ENCODE measurements around the gene SOX30.

SOX30 gene

DNA sequence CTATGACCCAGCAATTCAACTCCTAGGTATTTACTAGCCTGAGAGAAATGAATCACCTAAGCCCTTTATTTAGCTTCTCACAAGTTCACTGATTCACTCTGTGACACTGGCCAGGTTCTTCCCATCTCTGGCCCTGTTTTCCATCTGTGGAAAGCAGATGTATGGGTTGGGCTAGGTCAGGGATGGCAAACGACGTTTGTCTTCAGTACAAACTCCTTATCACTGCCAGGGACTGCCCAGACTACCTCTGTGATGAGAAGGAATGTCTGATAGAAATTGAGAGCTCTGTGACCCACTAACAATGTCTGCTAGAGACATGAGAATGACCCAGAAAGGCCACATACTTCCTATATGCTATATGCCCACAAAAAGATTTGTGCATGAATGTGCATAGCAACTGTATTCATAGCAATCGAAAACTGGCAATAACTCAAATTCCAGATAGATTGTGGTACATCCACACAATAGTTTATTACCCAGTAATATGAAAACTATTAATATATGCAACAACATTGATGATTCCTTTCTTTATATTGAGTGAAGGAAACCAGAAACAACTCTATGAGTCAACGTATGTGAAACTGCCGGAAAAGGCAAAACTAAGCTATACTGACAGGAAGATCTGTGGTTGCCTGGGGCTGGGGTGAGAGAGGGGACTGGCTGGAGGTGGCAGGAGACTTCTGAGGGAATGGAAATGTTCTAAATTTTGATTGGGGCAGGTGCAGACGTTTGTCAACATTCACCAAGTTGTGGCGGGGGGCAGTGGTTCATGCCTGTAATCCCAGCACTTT, 44.7 kb downstream of the SOX30 start:
- peak; percentile 87 for DNase-seq

GRCh38 chr5:157606046-157606445, 46.2 kb downstream of the SOX30 start:
- peak; percentile 44 for DNase-seq

- DNase-seq = peak; percentile 93
Observed at GRCh38 chr5:157603333-157604190, 48.7 kb downstream of the SOX30 start.

GRCh38 chr5:157602505-157602904, 49.7 kb downstream of the SOX30 start:
- peak; percentile 51 for DNase-seq

- DNase-seq = no peak
Observed at GRCh38 chr5:157600252-157600651, 52.0 kb downstream of the SOX30 start.

DNA sequence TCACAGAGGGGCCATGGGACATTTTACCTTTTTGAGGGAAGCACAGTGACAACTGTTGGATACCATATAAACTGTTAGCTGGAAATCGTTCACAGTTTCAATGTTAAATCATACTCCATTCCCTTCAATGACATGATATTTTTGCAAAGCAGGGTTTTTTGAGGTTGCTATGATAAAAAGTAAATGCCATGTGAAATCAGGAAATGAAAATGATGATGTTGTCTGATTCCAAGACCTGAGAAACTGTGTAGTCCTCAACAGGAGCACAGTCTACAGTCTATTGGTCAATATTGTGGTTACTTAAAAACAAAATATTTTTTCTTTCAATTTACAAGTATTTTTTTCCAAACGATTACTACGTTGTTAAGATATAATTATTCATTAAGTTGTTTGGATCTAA, 52.7 kb downstream of the SOX30 start:
- DNase-seq = no peak

DNA sequence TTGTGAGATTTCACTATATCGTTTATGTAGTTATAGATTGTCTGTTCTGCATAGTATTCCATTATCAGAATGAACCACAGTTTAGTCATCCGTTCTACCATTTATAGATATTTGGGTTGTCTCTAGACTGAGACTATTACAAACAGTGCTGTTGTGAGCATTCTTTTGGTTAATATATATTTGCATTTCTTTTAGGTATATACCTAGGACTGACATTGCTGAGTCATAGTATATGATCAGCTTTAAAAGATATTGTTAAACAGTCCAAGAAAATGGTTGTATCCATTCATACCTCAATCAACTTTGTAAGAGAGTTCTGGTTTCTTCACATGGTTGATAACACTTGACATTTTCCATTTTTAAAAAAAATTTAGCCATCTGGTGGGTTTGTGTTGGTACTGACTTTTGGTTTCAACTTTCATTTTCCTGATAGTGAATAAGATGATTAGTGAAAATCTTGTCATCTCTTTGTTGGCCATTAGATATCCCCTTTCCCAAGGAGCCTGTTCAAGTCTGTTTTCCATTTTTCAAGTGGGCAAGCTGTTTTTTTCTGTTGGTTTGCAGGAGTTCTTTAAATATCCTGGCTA, 53.8 kb downstream of the SOX30 start:
- DNase-seq = no peak

- DNase-seq = no peak
Observed at GRCh38 chr5:157597277-157597676, 55.0 kb downstream of the SOX30 start.

- DNase-seq = no peak
Observed at GRCh38 chr5:157596487-157596886, 55.8 kb downstream of the SOX30 start.

- DNase-seq = no peak
Observed at GRCh38 chr5:157594675-157595459, 57.4 kb downstream of the SOX30 start.

DNA sequence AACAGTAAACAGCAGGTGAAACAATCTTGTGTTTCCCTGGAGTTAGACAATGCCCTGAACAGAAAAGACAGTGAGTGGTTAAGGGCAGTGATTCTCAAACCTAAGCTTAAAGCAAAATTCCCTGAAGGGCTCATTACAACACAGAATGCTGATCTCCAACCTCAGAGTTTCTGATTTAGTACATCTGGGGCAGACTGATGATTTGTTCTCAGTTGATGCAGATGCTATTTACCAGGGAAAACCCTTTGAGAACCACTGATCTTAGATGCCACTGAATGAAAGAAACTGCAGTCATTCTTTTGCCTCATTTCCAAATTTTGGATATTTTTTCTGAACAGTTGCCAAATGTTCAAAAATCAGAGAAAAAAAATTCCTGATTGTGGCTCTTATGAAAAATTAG, 58.0 kb downstream of the SOX30 start:
- no peak for DNase-seq

DNA sequence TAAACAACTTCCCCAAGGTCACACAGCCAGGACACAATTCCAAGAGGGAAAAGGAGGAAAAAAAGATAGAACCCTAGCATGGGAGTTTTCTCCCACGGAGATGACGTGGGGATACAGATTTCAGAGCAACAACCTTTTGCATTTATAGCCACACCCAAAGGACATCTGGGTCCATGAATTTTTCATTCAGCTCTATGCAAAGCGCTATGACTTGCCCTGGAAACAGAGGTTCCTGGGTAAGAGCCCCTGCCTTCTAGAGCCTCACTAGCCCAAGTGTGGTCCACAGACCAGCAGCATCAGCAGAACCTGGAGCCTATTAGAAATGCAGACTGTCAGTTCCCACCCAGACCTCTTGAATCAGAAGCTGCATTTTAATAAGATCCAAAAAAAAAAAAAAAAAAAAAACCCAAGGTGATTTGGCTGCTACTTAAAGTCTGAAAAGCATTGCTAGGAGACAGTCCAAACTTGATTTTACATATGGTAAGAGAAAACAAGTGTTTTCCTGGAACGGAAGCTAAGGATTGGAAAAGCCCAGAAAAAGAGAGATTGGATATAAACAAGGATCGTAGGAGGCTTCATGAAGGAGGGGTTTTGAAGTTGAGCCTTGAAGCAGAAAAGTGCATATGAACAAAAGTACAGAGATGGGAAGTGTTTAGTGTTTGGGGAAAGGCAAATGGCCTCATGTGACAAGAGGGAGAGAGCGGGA, 59.0 kb downstream of the SOX30 start:
- DNase-seq = no peak

GRCh38 chr5:157592594-157592993, 59.6 kb downstream of the SOX30 start:
- no peak for DNase-seq

DNA sequence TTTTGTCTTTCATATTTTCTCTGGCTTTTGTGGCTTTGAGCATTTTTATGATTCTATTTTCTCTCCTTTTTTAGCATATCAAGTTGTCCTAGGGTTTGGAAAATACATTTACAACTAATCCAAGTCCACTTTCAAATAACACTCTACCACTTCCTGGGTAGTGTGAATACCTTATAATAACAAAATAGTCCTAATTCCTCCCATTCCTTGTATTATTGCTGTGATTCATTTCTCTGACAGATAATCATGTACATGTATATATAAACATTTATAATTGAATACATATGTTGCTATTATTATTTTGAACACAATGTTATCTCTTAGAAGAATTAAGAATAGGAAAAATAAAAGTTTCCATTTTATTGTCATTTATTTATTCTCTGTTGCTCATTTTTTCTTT, 61.8 kb downstream of the SOX30 start:
- DNase-seq = peak; percentile 46

DNA sequence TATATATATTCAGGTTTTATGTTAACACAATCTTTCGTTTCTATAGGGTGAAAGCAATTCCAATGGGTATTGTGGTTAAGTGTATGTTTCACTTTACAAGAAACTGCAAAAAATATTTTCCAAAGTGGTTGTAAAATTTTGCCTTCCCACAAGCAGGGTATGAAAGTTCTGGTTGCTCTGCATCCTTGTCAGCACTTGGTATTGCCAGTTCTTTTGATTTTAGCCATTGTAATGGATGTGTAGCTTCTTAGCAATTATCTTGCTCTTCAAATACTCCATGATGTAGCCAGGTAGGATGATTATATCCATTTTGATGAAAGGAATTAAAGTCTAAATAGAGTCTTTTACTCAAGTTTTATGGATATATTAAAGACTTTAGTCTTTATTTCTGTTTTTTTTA, 67.6 kb downstream of the SOX30 start:
- DNase-seq = no peak

DNA sequence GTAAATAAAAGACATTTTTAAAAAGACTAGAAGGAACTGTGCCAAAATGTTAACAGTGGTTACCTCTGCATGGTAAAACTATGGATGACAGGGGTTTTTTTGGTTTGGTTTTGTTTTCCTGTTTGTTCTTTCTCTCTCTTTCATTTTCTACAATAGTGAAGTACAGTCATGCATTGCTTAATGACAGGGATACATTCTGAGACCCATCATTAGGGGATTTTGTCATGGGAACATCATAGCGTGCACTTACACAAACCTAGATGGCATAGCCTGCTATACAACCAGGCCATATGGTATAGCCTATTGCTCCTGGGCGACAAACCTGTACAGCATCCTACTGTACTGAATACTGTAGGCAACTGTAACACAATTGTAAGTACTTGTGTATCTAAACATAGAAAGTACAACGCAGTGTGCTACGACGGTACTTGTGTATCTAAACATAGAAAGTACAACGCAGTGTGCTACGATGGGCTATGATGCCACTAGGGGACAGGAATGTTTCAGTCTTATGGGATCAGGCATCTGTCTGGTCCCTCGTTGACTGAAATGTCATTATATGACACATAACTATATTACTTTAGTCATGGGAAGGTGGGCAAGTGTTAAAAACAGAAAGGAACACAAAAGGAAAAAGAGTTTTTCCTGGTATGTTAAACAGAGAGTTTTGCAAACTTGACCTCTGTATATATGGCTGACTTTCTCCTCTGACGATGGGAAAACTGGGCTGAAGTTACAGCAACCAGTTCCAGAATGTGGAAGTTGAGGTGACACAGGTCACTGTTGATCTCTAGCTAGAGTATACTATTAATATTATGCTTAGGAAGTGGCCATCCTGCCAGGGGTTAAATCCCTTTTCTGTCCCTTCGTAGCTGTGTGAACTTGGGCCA, 69.3 kb downstream of the SOX30 start:
- DNase-seq = no peak

- DNase-seq = no peak
Observed at GRCh38 chr5:157581901-157582300, 70.3 kb downstream of the SOX30 start.

DNA sequence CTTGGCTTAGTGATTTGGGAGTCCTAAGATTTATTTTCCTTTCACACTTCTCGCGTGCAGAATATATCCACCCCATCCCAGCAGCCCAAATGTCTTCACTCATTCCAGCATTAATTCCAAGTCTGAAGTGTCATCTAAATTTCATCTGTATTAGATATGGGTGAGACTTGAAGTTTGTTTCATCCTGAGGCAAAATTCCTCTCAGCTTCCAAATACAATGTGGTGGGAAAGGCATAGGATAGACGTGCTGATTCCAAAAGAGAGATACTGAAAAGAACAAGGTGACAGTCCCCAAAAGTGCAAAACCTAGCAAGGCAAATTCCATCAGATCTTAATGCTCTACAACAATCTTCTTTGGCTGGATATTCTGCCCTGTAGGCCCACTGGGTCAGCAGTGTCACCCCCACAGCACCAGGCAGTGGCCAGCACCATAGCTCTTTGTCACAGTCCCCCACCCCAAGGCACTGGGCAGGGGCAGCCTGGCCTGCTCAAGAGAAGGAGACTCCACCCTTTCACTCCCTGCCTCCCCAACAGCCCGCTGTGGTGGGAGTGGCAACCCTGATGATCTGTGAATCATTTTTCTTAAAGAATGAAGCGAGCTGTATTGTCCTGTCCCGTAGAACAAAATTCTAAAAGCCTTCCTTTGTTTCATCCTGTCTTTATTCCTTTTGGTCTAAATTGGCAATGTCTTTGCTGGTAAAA, 74.0 kb downstream of the SOX30 start:
- no peak for DNase-seq

DNA sequence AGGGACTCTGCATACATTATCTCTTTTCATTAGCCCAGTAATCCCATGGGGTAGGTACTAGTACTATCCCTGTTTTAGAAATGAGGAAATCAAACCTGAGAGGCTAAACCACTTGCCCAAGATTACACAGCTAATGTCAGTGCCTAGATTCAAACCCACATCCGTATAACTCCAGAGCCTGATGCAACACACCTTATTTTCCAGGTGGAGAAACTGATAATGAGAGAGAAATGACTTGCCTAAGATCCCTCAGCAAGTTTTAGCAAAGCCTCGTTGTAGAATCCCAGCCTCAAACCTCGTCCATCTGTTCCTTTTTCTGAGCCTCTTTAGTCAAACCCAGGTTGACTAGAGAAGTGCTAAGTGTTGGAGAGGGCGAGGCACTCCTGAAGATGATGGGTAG, 75.6 kb downstream of the SOX30 start:
- no peak for DNase-seq
